Fibroblast of the conjunctiva (primary cell): ENCODE data around the gene MEGF11.
"Not testable (repeated sequence)": the region's sequence is repeated elsewhere in the genome, so short reads cannot be mapped to it uniquely, and the experiment has no call there.

ENCODE experiments used
- DNase-seq: peaks from one replicate; pipeline ENCODE4 v3.0.0-alpha.2; 2010; ENCODE audit warnings: low read depth

The MEGF11 gene

DNA sequence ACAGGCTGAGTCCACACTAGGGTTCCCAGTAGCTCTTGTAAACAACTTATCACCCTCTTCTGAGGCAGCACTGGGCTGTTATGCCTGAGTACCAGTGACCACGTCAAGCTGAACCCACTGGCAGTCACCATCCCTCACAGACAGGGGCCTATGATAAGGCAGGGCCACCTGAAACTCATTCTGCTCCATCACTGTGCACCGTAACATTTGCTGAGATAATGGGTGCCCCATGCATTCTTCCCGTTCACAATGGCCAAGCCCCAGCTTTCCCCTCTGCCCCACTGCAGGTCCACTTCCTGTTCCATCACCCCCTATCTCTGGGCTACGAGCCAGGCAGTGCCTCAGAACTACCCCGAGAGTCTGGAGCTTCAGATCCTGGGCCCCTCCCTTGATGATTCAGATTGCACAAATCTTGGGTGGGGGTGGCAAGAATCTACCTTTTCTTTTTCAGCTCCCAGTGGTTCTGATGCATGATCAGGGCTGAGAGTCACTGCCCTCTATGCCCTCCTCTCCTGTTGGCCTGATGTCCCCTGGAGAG is 226.2 kb downstream of the MEGF11 start:
- no peak for DNase-seq

DNA sequence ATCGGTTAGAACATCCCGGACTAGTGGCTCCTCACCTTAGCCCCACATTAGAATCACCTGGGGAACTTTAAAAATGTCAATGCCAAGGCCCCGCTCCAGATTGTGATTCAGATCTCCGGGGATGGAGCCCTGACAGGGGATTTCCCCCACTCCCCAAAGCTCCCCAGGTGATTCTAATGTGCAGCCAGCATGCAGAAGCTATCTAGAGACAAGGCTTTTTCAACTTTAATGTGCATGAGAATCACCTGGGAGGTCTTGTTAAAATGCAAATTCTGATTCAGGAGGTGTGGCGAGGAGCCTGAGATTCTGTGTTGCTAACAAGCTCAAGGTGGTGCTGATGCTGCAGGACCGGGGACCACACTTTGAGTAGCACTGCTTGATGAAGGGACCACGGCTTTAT is 227.6 kb downstream of the MEGF11 start:
- DNase-seq = no peak

GRCh38 chr15:66025015-66025452 is 228.5 kb downstream of the MEGF11 start:
- no peak for DNase-seq

DNA sequence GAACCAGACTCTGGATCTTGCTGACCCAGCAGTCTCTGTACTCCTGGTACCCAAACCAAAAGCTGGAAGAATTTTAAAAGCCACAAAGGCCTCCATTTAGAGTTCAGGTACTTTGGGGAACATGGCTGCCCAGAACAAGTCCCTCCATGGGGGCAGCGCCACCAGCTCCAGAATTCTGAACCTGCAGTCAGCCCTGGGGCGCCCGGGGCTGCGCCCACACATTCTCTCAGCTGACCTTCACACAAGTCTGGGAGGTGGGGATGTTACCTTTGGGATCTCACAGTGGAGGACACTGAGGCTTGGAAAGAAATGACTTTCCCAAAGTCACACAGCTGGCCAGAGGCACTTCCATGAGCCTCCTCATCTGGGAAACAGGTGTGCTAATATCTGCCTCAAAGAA is 229.4 kb downstream of the MEGF11 start:
- no peak for DNase-seq

DNA sequence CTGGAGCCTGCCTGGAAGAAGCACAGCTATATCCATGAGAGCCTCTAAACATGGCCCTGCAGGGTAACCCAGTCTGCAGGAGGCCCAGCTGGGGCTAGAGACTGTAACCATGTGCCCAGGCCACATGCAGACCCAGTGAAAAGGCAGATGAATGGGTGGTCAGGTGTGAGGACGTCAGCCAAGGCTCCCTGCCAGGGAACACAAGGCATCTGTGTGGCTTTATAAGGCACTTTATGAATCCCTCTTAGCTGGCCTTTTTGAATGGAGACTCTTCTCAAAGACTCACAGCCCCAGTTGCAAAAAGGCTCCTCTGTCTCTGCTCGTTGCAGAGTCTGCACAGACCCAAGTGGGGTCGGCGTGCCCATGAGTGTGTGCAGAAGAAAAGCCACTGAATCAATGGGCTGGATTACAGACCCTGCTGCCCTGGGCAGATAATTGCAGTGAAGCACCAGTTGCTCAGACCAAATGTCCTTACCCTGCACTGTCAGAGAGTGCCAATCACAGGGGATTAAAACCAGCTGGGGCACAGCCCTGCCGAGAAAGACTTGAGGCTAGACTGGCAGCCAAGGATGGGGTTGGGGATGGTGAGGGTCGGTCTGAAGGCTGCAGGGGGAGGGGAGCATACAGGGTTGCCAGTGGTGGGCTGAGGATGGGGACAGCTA is 230.1 kb downstream of the MEGF11 start:
- DNase-seq = no peak

GRCh38 chr15:66022163-66022525 is 231.4 kb downstream of the MEGF11 start:
- DNase-seq = no peak

GRCh38 chr15:66021496-66022162 is 231.9 kb downstream of the MEGF11 start:
- no peak for DNase-seq

- no peak for DNase-seq
Measured at GRCh38 chr15:66019826-66020398, 233.6 kb downstream of the MEGF11 start.

DNA sequence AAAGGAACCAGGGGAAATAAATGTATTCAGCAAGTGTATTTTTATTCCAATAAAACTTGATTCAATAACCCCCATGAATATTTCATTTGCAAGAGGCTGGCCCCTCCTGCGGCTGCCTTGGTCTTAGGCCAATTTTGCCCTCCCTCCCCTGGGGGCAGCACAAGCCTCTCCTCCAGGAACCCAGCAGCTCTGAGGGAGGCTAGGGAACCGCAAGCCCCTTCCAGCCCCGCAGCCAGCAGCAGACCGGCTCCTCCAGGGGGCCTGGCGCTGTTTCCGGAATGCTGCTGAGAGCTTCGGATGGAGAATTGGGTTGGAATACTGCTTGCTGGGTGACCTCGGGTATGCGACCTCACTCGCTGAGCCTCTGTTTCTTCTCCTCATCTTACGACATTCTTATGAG is 234.2 kb downstream of the MEGF11 start:
- no peak for DNase-seq

- no peak for DNase-seq
Measured at GRCh38 chr15:66018488-66018797, 235.1 kb downstream of the MEGF11 start.

DNA sequence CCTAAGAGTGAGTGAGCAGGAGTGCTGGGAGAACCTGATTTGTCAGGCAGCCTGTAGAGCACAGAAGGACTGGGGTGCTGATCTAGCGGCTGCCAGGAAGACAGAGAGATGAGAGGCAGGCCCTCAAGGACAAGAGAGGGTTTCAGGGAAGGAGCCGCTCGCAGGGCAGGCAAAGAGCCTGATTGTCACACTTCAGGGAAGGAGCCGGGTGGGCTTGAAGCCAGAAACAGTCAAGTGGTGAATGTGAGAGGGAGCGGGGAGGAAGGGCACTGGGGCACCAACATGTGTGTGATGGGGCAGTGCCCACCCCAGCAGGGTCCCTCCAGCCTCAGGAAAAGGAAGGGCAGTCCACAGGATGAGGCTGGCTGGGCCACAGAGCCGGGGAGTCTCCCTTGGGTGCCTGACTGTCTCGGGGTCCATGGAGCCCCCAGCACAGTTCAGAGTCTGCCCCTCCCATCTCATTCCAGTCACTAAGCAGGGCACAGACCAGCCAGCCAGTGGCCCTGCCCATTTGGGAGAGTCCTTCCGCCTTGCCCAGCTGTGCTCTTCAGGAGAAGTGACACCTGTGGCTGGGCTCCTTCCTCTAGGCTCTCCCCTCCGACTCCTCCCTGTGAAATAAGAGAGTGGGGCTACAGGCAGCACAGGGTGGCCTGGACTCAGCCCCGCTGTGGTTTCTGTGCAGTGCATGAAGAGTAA is 235.6 kb downstream of the MEGF11 start:
- DNase-seq = no peak

GRCh38 chr15:66017000-66017399 is 236.6 kb downstream of the MEGF11 start:
- DNase-seq = no peak

DNA sequence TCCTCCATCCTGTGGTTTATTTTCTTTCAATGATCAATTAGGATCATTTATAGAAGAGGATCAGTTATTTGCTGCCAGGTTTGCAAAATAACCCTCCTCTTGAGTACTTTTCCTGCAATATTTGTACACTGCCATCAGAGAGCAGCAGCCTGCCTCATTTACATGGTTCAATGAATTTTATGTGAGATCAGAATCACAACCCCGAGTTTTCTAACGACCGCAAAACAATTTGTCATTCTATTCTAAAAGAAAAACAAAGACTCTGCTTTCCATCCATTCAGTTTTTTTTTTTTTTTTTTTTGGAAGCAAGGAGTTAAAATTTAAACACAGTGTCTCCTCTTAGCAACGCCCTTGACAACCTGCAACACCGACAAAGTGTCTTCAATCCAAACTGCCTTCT is 237.4 kb downstream of the MEGF11 start:
- DNase-seq = no peak

- no peak for DNase-seq
Measured at GRCh38 chr15:66014635-66015182, 238.8 kb downstream of the MEGF11 start.

- no peak for DNase-seq
Measured at GRCh38 chr15:66014022-66014421, 239.5 kb downstream of the MEGF11 start.

- DNase-seq = no peak
Measured at GRCh38 chr15:66008940-66009562, 244.5 kb downstream of the MEGF11 start.

GRCh38 chr15:66007663-66008262 is 245.8 kb downstream of the MEGF11 start:
- no peak for DNase-seq

GRCh38 chr15:66006986-66007385 is 246.6 kb downstream of the MEGF11 start:
- DNase-seq = peak; percentile 37

DNA sequence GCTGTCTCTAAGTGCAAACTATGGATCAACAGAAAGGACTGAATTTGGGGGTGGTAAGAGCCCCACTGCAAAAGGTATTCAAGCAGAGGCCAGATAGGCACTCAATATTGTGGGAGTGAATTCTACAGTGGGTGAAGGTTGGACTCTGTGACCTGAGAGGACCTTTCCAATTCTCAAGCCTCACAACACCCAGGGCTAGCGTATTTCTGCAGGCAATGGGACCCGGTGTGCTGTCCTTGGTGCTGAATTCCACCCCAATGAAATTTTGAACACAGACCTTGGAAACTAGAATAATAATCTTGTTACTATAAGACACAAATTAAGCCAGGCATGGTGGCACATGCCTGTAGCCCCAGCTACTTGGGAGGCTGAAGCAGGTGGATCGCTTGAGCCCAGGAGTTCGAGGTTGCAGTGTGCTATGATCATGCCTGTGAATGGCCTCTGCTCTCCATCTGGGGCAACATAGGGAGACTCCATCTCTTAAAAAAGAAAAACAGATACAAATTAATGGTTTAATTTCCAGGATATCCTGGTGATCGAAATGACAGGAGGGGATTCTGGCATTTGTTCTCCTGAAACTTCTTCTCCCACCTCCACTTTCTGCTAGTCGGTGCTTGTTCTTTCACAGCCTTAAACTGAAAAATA is 248.8 kb downstream of the MEGF11 start:
- DNase-seq = no peak

GRCh38 chr15:66003129-66003528 is 250.4 kb downstream of the MEGF11 start:
- DNase-seq = not testable (repeated sequence)
